ENCODE results near the gene LETM1. TPM values are rescaled to one million over a fixed set of nuclear protein-coding genes. Genes with fewer than 3 reads are reported as not detected.

LETM1 gene
- total and polyA plus RNA-seq, 2 of the 13 experiments (the other 11 are each of a cell fraction or from before 2014, with no cell fraction given), result 9.7 to 41.6 TPM

DNA sequence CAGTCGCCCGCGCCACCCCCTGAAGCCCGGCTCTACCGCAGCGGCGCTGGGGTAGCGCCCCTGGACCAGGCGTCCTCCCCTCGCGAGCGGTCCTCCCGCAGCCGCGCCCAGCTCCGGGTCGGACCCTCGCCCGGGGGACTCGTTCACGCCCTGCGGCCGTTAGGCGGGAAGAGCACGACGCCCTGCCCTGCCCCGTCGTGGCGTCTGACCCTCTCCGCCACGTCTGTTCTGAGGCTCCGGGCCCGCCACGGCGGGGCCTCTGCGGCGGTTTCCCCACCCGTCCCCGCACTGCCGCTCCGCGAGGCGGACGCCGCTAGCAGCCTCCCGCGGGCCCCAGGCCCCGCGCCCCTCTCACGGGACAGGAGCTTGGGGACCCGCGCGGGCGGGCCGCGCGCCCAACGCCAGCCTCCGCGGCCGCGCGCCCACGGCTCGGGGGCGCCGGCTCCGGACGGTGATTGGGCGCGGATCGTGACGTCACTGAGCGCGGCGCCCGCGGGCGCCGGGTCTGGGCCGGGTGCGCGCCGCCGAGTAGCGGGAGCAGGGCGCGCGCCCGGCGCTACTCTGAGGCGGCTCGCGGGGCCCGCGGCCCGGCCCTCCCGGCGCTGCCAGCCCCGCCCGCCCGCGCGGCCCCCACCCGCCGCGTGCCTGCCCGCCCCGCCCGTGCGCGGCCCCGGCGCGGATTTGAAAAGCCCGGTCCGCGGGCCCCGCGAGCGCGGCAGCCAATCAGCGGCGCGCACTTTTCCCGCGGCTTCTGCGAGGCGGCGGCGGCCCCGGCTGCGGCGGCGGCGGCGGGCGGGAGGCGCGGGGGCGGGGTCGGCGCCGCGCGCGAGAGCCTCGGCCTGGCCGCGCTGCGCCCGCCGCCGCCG lies 14.9 kb upstream of the LETM1 start, which contains the start of gene NSD2 (continued):
- TF ChIP-seq FOXP1 (IDR thresholded peaks at IDR 0.05) (no peak), FOXP1 (CRISPR knock-in tag; IDR thresholded peaks at IDR 0.05) (no peak), TEAD2 (CRISPR knock-in tag; IDR thresholded peaks at IDR 0.05) (peak; percentile 51; the same call in 1 of the 2 replicates), ATAD3A (CRISPR knock-in tag; IDR thresholded peaks at IDR 0.05) (no peak), ZNF781 (CRISPR knock-in tag; IDR thresholded peaks at IDR 0.05; ENCODE audit: borderline replicate concordance, not compliant biosample characterization) (no peak), ZNF350 (CRISPR knock-in tag; IDR thresholded peaks at IDR 0.05; ENCODE audit: borderline replicate concordance, low read depth) (no peak), JUNB (CRISPR knock-in tag; IDR thresholded peaks at IDR 0.05; ENCODE audit: borderline replicate concordance) (no peak), NFKBIZ (CRISPR knock-in tag; IDR thresholded peaks at IDR 0.05) (no peak), SIN3B (IDR thresholded peaks at IDR 0.05; ENCODE audit: low read length) (no peak), ZNF326 (CRISPR knock-in tag; IDR thresholded peaks at IDR 0.05; ENCODE audit: borderline replicate concordance) (no peak), PRMT3 (CRISPR knock-in tag; IDR thresholded peaks at IDR 0.05; ENCODE audit: borderline replicate concordance, low read depth) (peak; percentile 18; the same call in 1 of the 2 replicates), NR2C2 (CRISPR knock-in tag; IDR thresholded peaks at IDR 0.05; ENCODE audit: borderline replicate concordance) (0 out of 2 replicates have a peak, but pooled peaks have one; percentile 30), MTA1 (CRISPR knock-in tag; IDR thresholded peaks at IDR 0.05; ENCODE audit: borderline replicate concordance) (peak; percentile 78; the same call in 1 of the 2 replicates), PHB2 (IDR thresholded peaks at IDR 0.05; ENCODE audit: partially characterized antibody) (no peak), FOXA3 (CRISPR knock-in tag; IDR thresholded peaks at IDR 0.05) (no peak), HOXA3 (CRISPR knock-in tag; IDR thresholded peaks at IDR 0.05) (peak; percentile 74; the same call in 1 of the 2 replicates), IKZF4 (CRISPR knock-in tag; IDR thresholded peaks at IDR 0.05; ENCODE audit: borderline replicate concordance, low read depth, not compliant biosample characterization) (peak; percentile 63), ZNF562 (CRISPR knock-in tag; IDR thresholded peaks at IDR 0.05; ENCODE audit: borderline replicate concordance) (no peak; the same call in 1 of the 2 replicates), FOSL1 (CRISPR knock-in tag; IDR thresholded peaks at IDR 0.05; ENCODE audit: borderline replicate concordance) (no peak), KDM5B (CRISPR knock-in tag; IDR thresholded peaks at IDR 0.05; ENCODE audit: borderline replicate concordance) (peak; percentile 93; the same call in 1 of the 2 replicates), ZNF724P (CRISPR knock-in tag; IDR thresholded peaks at IDR 0.05; ENCODE audit: borderline replicate concordance) (peak; percentile 90; the same call in 1 of the 2 replicates), NFRKB (IDR thresholded peaks at IDR 0.05) (no peak), LCORL (IDR thresholded peaks at IDR 0.05) (no peak), LCORL (CRISPR knock-in tag; IDR thresholded peaks at IDR 0.05) (no peak), AGO2 (optimal IDR thresholded peaks at IDR 0.05; ENCODE audit: low read depth, low read length) (peak; percentile 95), ZNF232 (CRISPR knock-in tag; IDR thresholded peaks at IDR 0.05; ENCODE audit: borderline replicate concordance) (peak; percentile 86; the same call in 1 of the 2 replicates), SATB2 (CRISPR knock-in tag; IDR thresholded peaks at IDR 0.05) (no peak; the same call in 1 of the 2 replicates)
- TF ChIP-seq, protein P1, sequence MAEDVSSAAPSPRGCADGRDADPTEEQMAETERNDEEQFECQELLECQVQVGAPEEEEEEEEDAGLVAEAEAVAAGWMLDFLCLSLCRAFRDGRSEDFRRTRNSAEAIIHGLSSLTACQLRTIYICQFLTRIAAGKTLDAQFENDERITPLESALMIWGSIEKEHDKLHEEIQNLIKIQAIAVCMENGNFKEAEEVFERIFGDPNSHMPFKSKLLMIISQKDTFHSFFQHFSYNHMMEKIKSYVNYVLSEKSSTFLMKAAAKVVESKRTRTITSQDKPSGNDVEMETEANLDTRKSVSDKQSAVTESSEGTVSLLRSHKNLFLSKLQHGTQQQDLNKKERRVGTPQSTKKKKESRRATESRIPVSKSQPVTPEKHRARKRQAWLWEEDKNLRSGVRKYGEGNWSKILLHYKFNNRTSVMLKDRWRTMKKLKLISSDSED (CRISPR knock-in tag; IDR thresholded peaks at IDR 0.05), result no peak
- TF ChIP-seq, protein P2, sequence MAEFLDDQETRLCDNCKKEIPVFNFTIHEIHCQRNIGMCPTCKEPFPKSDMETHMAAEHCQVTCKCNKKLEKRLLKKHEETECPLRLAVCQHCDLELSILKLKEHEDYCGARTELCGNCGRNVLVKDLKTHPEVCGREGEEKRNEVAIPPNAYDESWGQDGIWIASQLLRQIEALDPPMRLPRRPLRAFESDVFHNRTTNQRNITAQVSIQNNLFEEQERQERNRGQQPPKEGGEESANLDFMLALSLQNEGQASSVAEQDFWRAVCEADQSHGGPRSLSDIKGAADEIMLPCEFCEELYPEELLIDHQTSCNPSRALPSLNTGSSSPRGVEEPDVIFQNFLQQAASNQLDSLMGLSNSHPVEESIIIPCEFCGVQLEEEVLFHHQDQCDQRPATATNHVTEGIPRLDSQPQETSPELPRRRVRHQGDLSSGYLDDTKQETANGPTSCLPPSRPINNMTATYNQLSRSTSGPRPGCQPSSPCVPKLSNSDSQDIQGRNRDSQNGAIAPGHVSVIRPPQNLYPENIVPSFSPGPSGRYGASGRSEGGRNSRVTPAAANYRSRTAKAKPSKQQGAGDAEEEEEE (CRISPR knock-in tag; IDR thresholded peaks at IDR 0.05; ENCODE audit: borderline replicate concordance), result no peak
